B cell (primary cell): ENCODE results near the gene TBC1D10A. TPM values are rescaled to one million over a fixed set of nuclear protein-coding genes. Genes with fewer than 3 reads are reported as not detected.

ENCODE experiments used
- ATAC-seq: fragments of 200-7000 bp; cut with Tn5 transposase; one replicate; pipeline ENCODE4 v1.10.0; 2021; ENCODE audit warnings: low read depth, mild to moderate bottlenecking, moderate number of reproducible peaks, moderate library complexity
- CTCF ChIA-PET: fragments of 350-600 bp; sonication (Branson Sonifier 250); formaldehyde crosslinking; loops from one replicate; lab custom pipeline; 2021; ENCODE audit warnings: antibody characterized with exemption, inconsistent platforms; lab: Charles Lee
- POLR2A ChIA-PET: fragments of 350-600 bp; sonication (Branson Sonifier 250); formaldehyde crosslinking; loops from one replicate; lab custom pipeline; 2021; ENCODE audit warnings: antibody characterized with exemption; lab: Charles Lee
- DNase-seq: peaks from one replicate; pipeline ENCODE4 v3.0.0; 2013
- H2AFZ ChIP-seq: 2 replicates; pipeline ENCODE4 v1.6.1; 2012; ENCODE audit warnings: mild to moderate bottlenecking, low read depth, low read length; ENCODE audit not compliant: insufficient read depth, poor library complexity, severe bottlenecking
- H3K27ac ChIP-seq, 2 donors: 1 replicate in 1 of 2; 2 replicates in 1 of 2; pipeline ENCODE4 v1.5.1; 2012 to 2013; ENCODE audit warnings: low read length in 2 of 2, mild to moderate bottlenecking in 2 of 2, moderate library complexity in 1 of 2
- H3K27me3 ChIP-seq, 4 experiments: fragments of 200-600 bp in 1 of 4; sonication (generic) in 1 of 4; replicated peaks in 1 of 4; 1 replicate in 2 of 4; 2 replicates in 2 of 4; pipeline versions ENCODE4 v1.6.1 to v1.7.0; 2013 to 2016; ENCODE audit warnings: low read length in 3 of 4, mild to moderate bottlenecking in 2 of 4, mixed read lengths in 1 of 4, moderate library complexity in 1 of 4; ENCODE audit not compliant: insufficient read depth in 4 of 4, control insufficient read depth in 3 of 4; ENCODE audit errors: control extremely low read depth in 1 of 4
- H3K36me3 ChIP-seq, 2 experiments: replicated peaks in 1 of 2; 1 replicate in 1 of 2; 2 replicates in 1 of 2; pipeline versions ENCODE4 v1.6.1 to v1.7.1; 2013; ENCODE audit warnings: low read length in 1 of 2; ENCODE audit not compliant: insufficient read depth in 2 of 2, control insufficient read depth in 1 of 2; ENCODE audit errors: control extremely low read depth in 1 of 2, extremely low read depth in 1 of 2
- H3K4me1 ChIP-seq, 2 donors: fragments of 200-600 bp in 1 of 2; sonication (generic) in 1 of 2; 1 replicate in 1 of 2; 2 replicates in 1 of 2; pipeline versions ENCODE4 v1.5.1 to v1.6.1; 2013 to 2017; ENCODE audit warnings: low read length in 2 of 2; ENCODE audit not compliant: control insufficient read depth in 2 of 2, insufficient read depth in 2 of 2
- H3K4me2 ChIP-seq: replicated peaks from 2 replicates; pipeline ENCODE3; 2012; ENCODE audit warnings: mild to moderate bottlenecking, low read depth, low read length; ENCODE audit not compliant: poor library complexity, severe bottlenecking
- H3K4me3 ChIP-seq, 5 experiments: fragments of 200-600 bp in 1 of 5; sonication (generic) in 1 of 5; 1 replicate in 3 of 5; 2 replicates in 2 of 5; pipeline versions ENCODE4 v1.5.1 to v1.7.0; 2011 to 2016; ENCODE audit warnings: low read length in 4 of 5, mild to moderate bottlenecking in 4 of 5, low read depth in 2 of 5, control low read depth in 1 of 5, moderate library complexity in 1 of 5; ENCODE audit not compliant: insufficient read depth in 1 of 5; ENCODE audit errors: control extremely low read depth in 1 of 5, extremely low read depth in 1 of 5
- H3K79me2 ChIP-seq: fragments of 200-600 bp; sonication (generic); one replicate; pipeline ENCODE4 v1.6.0; 2016; ENCODE audit warnings: low read length; ENCODE audit not compliant: control insufficient read depth, insufficient read depth
- H3K9ac ChIP-seq: fragments of 200-600 bp; sonication (generic); 2 replicates; pipeline ENCODE4 v1.6.1; 2017; ENCODE audit warnings: mild to moderate bottlenecking, low read length, moderate library complexity
- H3K9me3 ChIP-seq, 3 donors: one replicate each; pipeline versions ENCODE4 v1.6.1 to v1.7.1; 2013; ENCODE audit warnings: low read length in 2 of 3; ENCODE audit not compliant: control insufficient read depth in 2 of 3, insufficient read depth in 1 of 3; ENCODE audit errors: control extremely low read depth in 1 of 3
- H4K20me1 ChIP-seq: 2 replicates; pipeline ENCODE4 v1.6.0; 2012; ENCODE audit warnings: mild to moderate bottlenecking, low read length; ENCODE audit not compliant: insufficient read depth, control insufficient read depth, poor library complexity, severe bottlenecking
- H3K27ac Mint-ChIP-seq: one replicate; pipeline ENCODE4 v1.8.0; 2021; ENCODE audit warnings: mixed read lengths
- H3K27me3 Mint-ChIP-seq: one replicate; pipeline ENCODE4 v1.8.0; 2021; ENCODE audit warnings: mixed read lengths
- H3K4me1 Mint-ChIP-seq: one replicate; pipeline ENCODE4 v1.8.0; 2021; ENCODE audit warnings: mixed read lengths
- H3K4me3 Mint-ChIP-seq: one replicate; pipeline ENCODE4 v1.8.0; 2021; ENCODE audit warnings: mixed read lengths
- H3K9me3 Mint-ChIP-seq: one replicate; pipeline ENCODE4 v1.8.0; 2022; ENCODE audit warnings: mixed read lengths; ENCODE audit not compliant: insufficient read depth
- CTCF ChIP-seq: fragments of 200-600 bp; IDR thresholded peaks from one replicate; pipeline ENCODE4 v1.8.0; 2022; ENCODE audit warnings: antibody characterized with exemption, mild to moderate bottlenecking
- EZH2 ChIP-seq: IDR thresholded peaks from 2 replicates; pipeline ENCODE4 v1.6.1; 2012; ENCODE audit warnings: borderline replicate concordance, low read depth, mild to moderate bottlenecking, moderate library complexity, low read length; ENCODE audit not compliant: insufficient read depth, poor library complexity, severe bottlenecking
- WGBS: methylation state at CpG from one replicate; pipeline ENCODE4 v1.1.5; 2013; ENCODE audit warnings: missing lambda C conversion rate; ENCODE audit not compliant: insufficient coverage; 5-methylcytosine and 5-hydroxymethylcytosine counted together
- intact Hi-C: fragments of 100-400 bp; cut with micrococcal nuclease; formaldehyde crosslinking; loops from one replicate; pipeline ENCODE4 v1.10.0; 2022
- polyA plus RNA-seq: library from polyadenylated mRNA; depleted of rRNA; stranded (reverse); fragments of >200 nt; gene quantifications from 2 replicates; pipeline ENCODE4 v1.2.3, GENCODE V29; 2012
- total RNA-seq, 2 donors: library from RNA; stranded (reverse); fragments of 120-200 nt in 1 of 2; gene quantifications; 1 replicate in 1 of 2; 2 replicates in 1 of 2; pipeline versions ENCODE4 v1.2.3 to v1.2.4, GENCODE V29; 2013 to 2022

Gene TBC1D10A
- total and polyA plus RNA-seq, 2 donors (not counting 1 experiment from before 2014, with no cell fraction given), result 45.2 to 58.4 TPM

GRCh38 chr22:30289141-30289979, 37.4 kb downstream of the TBC1D10A start, which contains the start of gene CASTOR1:
TSS of gene CASTOR1 (minus strand) at chr22:30289505. CDS start at chr22:30289497, 8 bp downstream.
- ChIA-PET POLR2A (interaction anchor here (0.7 to 5.9 kb wide), 11 partner anchors 16 to 1516 kb away, joined by 3 to 64 read pairs (median 10); partner anchors contain the start of genes CCDC157, RNF215, SF3A1 and TBC1D10A), CTCF (interaction anchor here (1.3 to 13.2 kb wide), 14 partner anchors 9 to 196 kb away, joined by 3 to 510 read pairs (median 24); partner anchors contain the start of genes CCDC157, MTFP1, RNF215 and SEC14L2)
- Mint-ChIP-seq H3K27me3 (no peaks in the 10 kb centered on the region), H3K9me3 (no peaks in the 10 kb centered on the region), H3K4me1 (peaks cover 38% of the 10 kb centered on the region), H3K4me3 (peak within 1 kb of the TSS; percentile 93), H3K27ac (peak within 1 kb of the TSS; percentile 93)
- Histone ChIP-seq H3K27ac (peak within 1 kb of the TSS; percentile 34 to 72), H3K4me3 (peak within 1 kb of the TSS; percentile 48 to 83 (median 70)), H3K9me3 (no peaks in the 10 kb centered on the region), H3K36me3 (peaks cover 0 to 32% of the 10 kb centered on the region in 2 experiments), H3K79me2 (peaks cover 9% of the 10 kb centered on the region), H2AFZ (peak within 1 kb of the TSS; percentile 92), H3K9ac (peak within 1 kb of the TSS; percentile 77), H3K4me1 (peaks cover 23 to 44% of the 10 kb centered on the region in 2 donors), H3K4me2 (peak within 1 kb of the TSS; percentile 98), H3K27me3 (no peaks in the 10 kb centered on the region), H4K20me1 (peaks cover 8% of the 10 kb centered on the region)
- DNase-seq (peak; percentile 86), ATAC-seq (peak; percentile 83)
- WGBS, result under 1% methylated on average over 84 of the region's 85 CpGs
- intact Hi-C loops, result loop anchor here (1.0 to 5.0 kb wide), 4 partner anchors 16 to 303 kb away; partner anchors contain the start of genes PES1 and SF3A1
- no peak for TF ChIP-seq EZH2
- no peak for TF ChIP-seq CTCF
